Liver (tissue), 3 donors: ENCODE results near the gene MERTK.

ENCODE experiments used
- REST ChIP-seq: IDR thresholded peaks from 2 replicates; pipeline ENCODE4 v1.6.1; 2016; ENCODE audit warnings: antibody characterized with exemption, mild to moderate bottlenecking
- RXRA ChIP-seq, 2 donors: IDR thresholded peaks; 2 replicates each; pipeline ENCODE4 v1.6.1; 2017 to 2018; ENCODE audit warnings: antibody characterized with exemption in 2 of 2, mild to moderate bottlenecking in 1 of 2
- YY1 ChIP-seq: IDR thresholded peaks from 2 replicates; pipeline ENCODE4 v1.6.1; 2016; ENCODE audit warnings: antibody characterized with exemption, mild to moderate bottlenecking
- TF ChIP-seq, protein P1 (sequence below): fragments of 150-350 bp; IDR thresholded peaks from 2 replicates; pipeline ENCODE4 v1.5.1; 2017; ENCODE audit warnings: improper control_type of control experiment, low read depth, low read length; ENCODE audit not compliant: missing input control
- TF ChIP-seq, protein P2 (sequence below): IDR thresholded peaks from 2 replicates; pipeline ENCODE4 v1.6.1; 2016; ENCODE audit warnings: antibody characterized with exemption
- donor health status: healthy.
- donor health status: healthy.

DNA sequence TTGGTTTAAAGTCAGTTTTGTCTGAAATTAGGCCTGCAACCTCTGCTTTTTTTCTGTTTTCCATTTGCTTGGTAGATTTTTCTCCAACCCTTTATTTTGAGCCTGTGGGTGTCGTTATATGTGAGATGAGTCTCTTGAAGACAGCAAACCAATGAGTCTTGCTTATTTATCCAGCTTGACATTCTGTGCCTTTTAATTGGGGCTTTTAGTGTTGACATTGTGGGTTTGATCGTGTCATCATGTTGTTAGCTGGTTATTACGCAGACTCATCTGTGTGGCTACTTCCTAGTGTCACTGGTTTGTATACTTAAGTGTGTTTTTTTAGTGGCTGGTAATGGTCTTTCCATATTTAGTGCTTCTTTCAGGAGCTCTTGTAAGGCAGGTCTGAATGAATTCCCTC lies 175.5 kb downstream of the MERTK start:
- TF ChIP-seq, protein P1, sequence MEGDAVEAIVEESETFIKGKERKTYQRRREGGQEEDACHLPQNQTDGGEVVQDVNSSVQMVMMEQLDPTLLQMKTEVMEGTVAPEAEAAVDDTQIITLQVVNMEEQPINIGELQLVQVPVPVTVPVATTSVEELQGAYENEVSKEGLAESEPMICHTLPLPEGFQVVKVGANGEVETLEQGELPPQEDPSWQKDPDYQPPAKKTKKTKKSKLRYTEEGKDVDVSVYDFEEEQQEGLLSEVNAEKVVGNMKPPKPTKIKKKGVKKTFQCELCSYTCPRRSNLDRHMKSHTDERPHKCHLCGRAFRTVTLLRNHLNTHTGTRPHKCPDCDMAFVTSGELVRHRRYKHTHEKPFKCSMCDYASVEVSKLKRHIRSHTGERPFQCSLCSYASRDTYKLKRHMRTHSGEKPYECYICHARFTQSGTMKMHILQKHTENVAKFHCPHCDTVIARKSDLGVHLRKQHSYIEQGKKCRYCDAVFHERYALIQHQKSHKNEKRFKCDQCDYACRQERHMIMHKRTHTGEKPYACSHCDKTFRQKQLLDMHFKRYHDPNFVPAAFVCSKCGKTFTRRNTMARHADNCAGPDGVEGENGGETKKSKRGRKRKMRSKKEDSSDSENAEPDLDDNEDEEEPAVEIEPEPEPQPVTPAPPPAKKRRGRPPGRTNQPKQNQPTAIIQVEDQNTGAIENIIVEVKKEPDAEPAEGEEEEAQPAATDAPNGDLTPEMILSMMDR: no peak
- no peak for TF ChIP-seq YY1
- TF ChIP-seq, protein P2, sequence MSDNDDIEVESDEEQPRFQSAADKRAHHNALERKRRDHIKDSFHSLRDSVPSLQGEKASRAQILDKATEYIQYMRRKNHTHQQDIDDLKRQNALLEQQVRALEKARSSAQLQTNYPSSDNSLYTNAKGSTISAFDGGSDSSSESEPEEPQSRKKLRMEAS: no peak
- no peak for TF ChIP-seq RXRA (IDR thresholded peaks at IDR 0.05)
- no peak for TF ChIP-seq REST
